ENCODE measurements around the gene RSPH6A.

The RSPH6A gene

DNA sequence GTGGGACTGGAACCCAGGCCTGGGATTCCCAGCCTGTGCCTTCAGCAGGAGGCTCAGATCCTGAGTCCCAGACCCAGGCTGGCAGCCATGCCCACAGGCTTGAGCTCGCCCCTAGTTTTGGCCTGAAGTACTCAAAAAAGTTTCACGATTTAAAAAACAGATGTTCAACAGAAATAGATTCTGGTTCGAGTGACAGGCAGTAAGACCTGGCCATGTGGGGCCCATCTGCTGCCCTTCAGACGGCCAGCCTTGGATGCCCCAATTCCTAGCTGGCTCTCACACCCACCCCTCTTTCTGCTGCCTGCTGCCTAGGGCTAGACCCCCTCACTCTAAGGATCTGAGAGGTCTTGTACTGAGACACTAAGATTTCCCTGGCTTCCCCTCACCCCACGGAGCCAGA, 30.0 kb downstream of the RSPH6A start:
- H3K27ac Mint-ChIP-seq, result no peak overlapping the region
- H3K36me3 Mint-ChIP-seq, result peaks cover 52 to 54% of the 10 kb centered on the region in 2 donors
- H3K9me3 Mint-ChIP-seq, result no peaks in the 10 kb centered on the region
- peaks cover 15 to 22% of the 10 kb centered on the region in 2 donors for H3K4me1 Mint-ChIP-seq
- no peak overlapping the region for H3K4me3 Mint-ChIP-seq
- peaks cover 0 to 13% of the 10 kb centered on the region in 2 donors for H3K27me3 Mint-ChIP-seq
- ATAC-seq (replicated peaks) (no peak), DNase-seq (no peak)

DNA sequence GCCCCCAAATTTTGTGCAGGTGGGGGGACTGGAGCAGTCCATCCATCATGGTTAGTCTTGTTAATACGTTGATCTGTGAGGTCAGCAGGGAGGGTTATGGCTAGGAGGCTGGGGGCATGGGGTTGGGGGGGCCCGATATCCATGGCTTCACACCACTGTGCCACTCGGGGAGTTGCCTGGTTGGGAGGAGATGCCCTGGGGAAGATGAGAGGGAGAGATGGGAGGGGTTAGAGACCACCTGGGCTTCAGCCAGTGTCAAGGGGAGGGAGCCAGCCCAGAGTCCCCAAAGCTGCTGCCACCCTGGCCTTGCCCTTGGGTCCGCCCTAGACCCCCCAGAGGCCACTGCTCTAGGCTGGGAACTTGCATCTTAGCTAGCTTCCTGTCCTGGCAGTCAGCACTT, 31.0 kb downstream of the RSPH6A start:
- DNase-seq (no peak), ATAC-seq (replicated peaks) (no peak)
- Mint-ChIP-seq H3K4me1 (peaks cover 25 to 32% of the 10 kb centered on the region in 2 donors), H3K9me3 (no peaks in the 10 kb centered on the region), H3K27me3 (peaks cover 5 to 23% of the 10 kb centered on the region in 2 donors), H3K4me3 (no peak overlapping the region), H3K27ac (no peak overlapping the region), H3K36me3 (peaks cover 52 to 53% of the 10 kb centered on the region in 2 donors)

- no peak overlapping the region for H3K4me3 Mint-ChIP-seq
These were observed 32.0 kb downstream of the RSPH6A start for GRCh38 chr19:45782820-45783785.

DNA sequence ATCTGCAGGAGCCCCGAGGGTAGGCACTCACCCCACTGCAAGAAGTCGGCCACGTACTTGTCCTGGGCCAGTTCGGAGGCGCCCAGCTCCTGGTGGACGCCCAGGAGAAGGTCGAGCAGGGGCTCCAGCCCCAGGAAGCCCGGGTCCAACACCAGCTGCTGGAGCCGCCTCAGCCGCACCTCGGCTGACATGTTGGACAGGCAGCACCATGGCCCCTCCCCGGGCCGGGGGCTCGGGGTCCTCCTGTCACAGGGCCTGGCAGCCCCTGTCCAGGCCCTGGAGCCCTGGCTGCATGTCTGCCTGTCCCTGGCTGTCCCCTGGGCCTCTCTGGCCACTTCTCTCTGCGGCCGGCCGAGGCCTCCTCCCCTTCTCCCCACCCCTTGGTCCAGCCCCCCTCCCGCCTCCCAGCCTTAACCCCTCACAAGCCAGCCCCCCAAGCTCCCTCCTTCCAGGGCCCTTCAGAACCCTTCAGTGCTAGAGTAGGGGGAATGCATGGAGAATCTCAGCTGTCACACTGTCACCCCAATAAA, 32.9 kb downstream of the RSPH6A start, which contains the start of gene DMPK:
DMPK (minus strand) TSS at position 329 of the 530 bp plus-strand sequence; CDS start at position 191, 138 bp downstream.
- no peak within 1 kb of the TSS for H3K4me3 Mint-ChIP-seq
- H3K4me1 Mint-ChIP-seq, result peaks cover 30 to 31% of the 10 kb centered on the region in 2 donors
- H3K9me3 Mint-ChIP-seq, result no peaks in the 10 kb centered on the region

More at GRCh38 chr19:45782820-45783785, 32.0 kb downstream of the RSPH6A start:
- no peak for DNase-seq
- peaks cover 32 to 36% of the 10 kb centered on the region in 2 donors for H3K4me1 Mint-ChIP-seq
- peaks cover 7 to 30% of the 10 kb centered on the region in 2 donors for H3K27me3 Mint-ChIP-seq
- no peak overlapping the region for H3K27ac Mint-ChIP-seq
- no peak for ATAC-seq (replicated peaks)
- peaks cover 44 to 51% of the 10 kb centered on the region in 2 donors for H3K36me3 Mint-ChIP-seq
- H3K9me3 Mint-ChIP-seq, result no peaks in the 10 kb centered on the region

DNA sequence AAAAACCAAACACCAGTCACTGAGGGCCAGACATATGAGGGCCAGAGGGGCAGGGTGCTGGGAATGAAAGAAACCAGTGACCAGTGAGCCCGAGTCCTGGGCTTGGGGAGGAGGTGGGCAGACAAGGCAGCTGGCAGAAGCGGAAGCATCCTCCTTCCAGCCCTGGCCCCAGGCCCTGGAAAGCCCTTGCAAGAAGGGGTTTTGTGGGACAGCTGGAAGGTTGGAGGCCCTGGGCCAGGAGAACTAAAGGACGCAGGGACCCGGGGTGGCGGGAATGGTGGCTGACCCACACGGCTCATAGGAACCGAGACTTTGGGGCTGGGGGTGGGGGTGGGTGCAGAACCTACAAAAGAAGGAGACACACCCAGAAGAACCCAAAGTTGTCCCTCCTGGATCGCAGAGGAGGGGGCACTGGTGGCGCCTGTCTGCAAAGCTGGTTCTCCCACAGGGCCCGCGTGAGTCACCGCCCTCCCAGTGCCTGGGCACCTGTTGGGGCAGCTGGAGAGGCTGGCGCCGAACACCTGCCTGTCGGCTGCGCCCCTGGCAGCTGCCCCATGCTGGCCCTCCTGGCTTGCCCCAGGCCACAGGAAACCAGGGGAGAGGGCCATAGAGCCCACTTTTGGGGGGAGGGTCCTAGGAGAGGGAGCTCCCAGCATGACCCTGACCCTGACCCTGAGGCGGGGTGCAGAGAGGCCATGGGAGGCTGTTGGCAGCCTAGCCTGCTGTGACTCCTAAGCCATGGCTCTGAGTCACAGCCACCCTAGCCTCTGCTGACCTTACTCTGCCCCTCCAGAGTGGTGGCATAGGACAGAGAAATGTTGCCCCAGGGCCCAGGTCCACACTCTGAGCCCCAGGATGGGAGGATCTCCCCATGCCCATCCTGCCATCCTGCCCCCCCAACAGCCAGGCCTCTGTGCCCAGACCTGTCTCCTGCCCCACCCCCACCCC, 33.6 kb downstream of the RSPH6A start:
- Mint-ChIP-seq H3K27ac (no peak overlapping the region), H3K9me3 (no peaks in the 10 kb centered on the region), H3K27me3 (peaks cover 7 to 30% of the 10 kb centered on the region in 2 donors), H3K36me3 (peaks cover 41 to 49% of the 10 kb centered on the region in 2 donors), H3K4me3 (no peak overlapping the region), H3K4me1 (peaks cover 30 to 31% of the 10 kb centered on the region in 2 donors)
- ATAC-seq (replicated peaks) (no peak), DNase-seq (no peak)

More for the DNA sequence above, 32.9 kb downstream of the RSPH6A start, which contains the start of gene DMPK:
- Mint-ChIP-seq H3K27me3 (peaks cover 7 to 30% of the 10 kb centered on the region in 2 donors), H3K27ac (no peak within 1 kb of the TSS), H3K36me3 (peaks cover 42 to 49% of the 10 kb centered on the region in 2 donors)
- DNase-seq (no peak), ATAC-seq (replicated peaks) (no peak)

DNA sequence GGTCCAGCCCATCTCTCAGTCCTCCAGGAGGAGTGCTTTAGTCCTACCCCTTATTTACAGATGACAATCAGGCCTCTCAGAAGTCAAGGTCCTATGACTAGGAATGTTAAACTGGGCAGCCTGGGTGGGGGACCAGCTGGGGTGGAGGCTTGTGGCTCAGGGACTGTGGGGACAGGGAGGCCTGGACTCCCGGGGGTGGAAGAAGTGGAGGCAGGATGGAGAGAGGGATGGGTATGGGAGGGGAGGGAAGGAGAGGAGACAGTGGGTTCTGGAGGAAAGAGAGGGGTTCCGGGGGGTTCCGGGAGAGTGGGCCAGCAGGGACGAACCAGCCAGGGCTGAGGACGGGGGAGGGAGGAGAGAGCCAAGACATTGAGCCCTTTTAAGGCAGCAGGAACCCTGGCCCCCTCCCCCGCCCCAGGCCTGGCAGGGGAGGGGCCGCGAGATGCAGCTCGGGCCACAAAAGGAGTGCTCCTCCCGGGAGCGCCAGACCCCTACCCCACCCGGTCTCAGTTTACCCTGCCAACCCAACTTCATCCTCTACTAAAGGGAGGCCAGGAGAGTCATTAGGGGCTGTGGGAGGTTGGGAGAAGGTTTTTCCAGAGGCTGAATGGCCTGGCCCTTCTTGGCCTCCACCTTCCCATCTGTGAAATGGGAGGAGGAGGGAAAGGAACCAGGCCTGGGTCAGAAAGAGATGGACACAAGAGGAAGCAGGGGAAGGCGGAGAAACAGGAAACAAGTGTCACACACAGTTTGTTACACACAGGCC, 34.5 kb downstream of the RSPH6A start:
- Mint-ChIP-seq H3K27me3 (peaks cover 7 to 30% of the 10 kb centered on the region in 2 donors), H3K4me1 (peaks cover 30 to 31% of the 10 kb centered on the region in 2 donors), H3K27ac (no peak overlapping the region), H3K9me3 (no peaks in the 10 kb centered on the region), H3K36me3 (peaks cover 35 to 47% of the 10 kb centered on the region in 2 donors), H3K4me3 (no peak overlapping the region)
- DNase-seq (no peak), ATAC-seq (replicated peaks) (no peak)

GRCh38 chr19:45780146-45780447, 35.0 kb downstream of the RSPH6A start:
- Mint-ChIP-seq H3K27ac (no peak overlapping the region), H3K4me3 (no peak overlapping the region), H3K36me3 (peaks cover 30 to 43% of the 10 kb centered on the region in 2 donors), H3K9me3 (no peaks in the 10 kb centered on the region), H3K4me1 (peaks cover 30 to 31% of the 10 kb centered on the region in 2 donors), H3K27me3 (peaks cover 7 to 30% of the 10 kb centered on the region in 2 donors)
- no peak for ATAC-seq (replicated peaks)
- DNase-seq, result no peak

DNA sequence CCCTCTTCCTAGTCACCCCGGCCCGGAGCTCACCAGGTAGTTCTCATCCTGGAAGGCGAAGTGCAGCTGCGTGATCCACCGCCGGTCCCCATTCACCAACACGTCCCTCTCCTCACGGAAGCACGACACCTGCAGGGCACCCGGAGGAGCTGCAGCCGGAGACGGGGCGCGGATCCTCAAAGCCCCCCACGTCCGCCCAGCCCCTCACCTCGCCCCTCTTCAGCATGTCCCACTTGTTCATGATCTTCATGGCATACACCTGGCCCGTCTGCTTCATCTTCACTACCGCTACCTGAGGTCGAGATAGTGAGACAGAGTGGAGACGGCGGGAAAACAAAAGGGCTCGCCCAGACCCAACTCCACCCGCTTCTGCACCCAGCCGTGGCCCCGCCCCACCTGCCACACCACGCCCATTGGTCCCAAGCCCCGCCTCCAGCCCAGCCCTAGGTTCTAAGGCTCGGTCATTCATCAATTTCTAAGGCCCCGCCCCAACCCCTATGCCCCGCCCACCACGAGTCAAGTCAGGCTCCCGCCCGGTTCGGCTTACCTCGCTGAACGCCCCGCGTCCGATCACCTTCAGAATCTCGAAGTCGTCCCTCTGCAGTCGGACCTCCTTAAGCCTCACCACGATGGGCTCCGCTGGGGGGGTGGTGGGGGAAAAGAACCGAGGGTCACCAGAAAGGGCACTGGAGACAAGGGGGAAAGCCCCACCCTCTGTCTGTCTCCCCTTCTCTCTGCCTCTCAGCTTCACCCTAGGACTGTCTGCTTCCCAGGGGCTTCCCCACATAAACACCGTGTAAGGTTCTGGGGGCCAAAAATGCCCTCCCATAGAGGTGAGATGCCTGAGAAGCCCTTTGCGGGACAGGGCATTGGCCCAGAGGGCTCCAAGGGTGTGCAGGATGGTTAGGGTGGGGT, 35.6 kb downstream of the RSPH6A start:
- DNase-seq (peak; percentile 74), ATAC-seq (replicated peaks) (peak; percentile 93 to 96)
- Mint-ChIP-seq H3K36me3 (peaks cover 27 to 40% of the 10 kb centered on the region in 2 donors), H3K27ac (peak overlapping the region; percentile 75), H3K4me1 (peaks cover 28 to 31% of the 10 kb centered on the region in 2 donors), H3K9me3 (no peaks in the 10 kb centered on the region), H3K4me3 (peak overlapping the region; percentile 68 to 75), H3K27me3 (peaks cover 7 to 30% of the 10 kb centered on the region in 2 donors)

GRCh38 chr19:45778010-45778661, 37.0 kb downstream of the RSPH6A start:
- H3K4me3 Mint-ChIP-seq, result peak overlapping the region in 1 of 2 donors; percentile 29
- peaks cover 25 to 34% of the 10 kb centered on the region in 2 donors for H3K4me1 Mint-ChIP-seq
- DNase-seq, result no peak
- no peak for ATAC-seq (replicated peaks)
- no peak overlapping the region for H3K27ac Mint-ChIP-seq
- peaks cover 7 to 30% of the 10 kb centered on the region in 2 donors for H3K27me3 Mint-ChIP-seq
- H3K9me3 Mint-ChIP-seq, result no peaks in the 10 kb centered on the region
- peaks cover 20 to 34% of the 10 kb centered on the region in 2 donors for H3K36me3 Mint-ChIP-seq

DNA sequence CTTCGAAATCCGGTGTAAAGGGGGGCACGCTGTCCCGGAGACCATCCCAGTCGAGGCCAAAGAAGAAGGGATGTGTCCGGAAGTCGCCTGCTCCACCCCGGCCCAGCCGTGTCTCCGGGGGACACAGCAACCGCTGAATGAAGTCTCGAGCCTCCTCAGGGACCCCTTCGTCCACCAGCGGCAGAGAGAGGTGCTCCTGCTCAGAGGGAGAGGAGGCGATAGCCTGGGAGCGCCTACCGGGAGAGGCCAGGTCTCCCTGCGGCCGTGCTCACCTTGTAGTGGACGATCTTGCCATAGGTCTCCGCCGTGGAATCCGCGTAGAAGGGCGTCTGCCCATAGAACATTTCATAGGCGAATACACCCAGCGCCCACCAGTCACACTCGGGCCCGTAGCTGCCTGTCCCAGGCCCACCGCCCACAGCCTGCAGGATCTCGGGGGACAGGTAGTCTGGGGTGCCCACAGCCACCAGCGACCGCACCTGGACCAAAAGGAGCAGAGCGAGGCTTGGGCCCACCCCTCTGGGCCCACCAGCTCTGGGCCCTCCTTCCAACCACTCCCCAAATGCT, 37.6 kb downstream of the RSPH6A start:
- Mint-ChIP-seq H3K27me3 (peaks cover 7 to 30% of the 10 kb centered on the region in 2 donors), H3K9me3 (no peaks in the 10 kb centered on the region), H3K4me1 (peaks cover 27 to 40% of the 10 kb centered on the region in 2 donors), H3K36me3 (peaks cover 20 to 35% of the 10 kb centered on the region in 2 donors), H3K4me3 (no peak overlapping the region), H3K27ac (no peak overlapping the region)
- ATAC-seq (replicated peaks), result no peak
- no peak for DNase-seq

DNA sequence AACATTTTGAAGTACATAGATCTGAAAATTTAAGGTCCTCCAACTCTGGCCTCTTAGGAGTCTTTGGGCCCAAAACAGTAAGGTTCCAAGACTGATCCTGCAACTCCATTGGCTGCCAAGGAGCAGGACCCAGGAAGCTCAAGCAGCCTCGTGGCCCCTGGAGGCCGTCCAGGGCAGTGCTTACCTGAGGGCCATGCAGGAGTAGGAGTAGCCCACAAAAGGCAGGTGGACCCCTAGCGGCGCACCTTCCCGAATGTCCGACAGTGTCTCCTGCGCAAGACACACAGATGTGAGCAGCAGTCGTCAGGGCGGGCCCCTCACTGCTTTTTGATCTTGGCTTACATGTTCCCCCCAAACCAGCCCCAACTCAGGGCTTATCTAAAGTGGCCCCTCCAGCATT, 40.3 kb downstream of the RSPH6A start:
- peaks cover 27 to 47% of the 10 kb centered on the region in 2 donors for H3K4me1 Mint-ChIP-seq
- no peak overlapping the region for H3K27ac Mint-ChIP-seq
- no peaks in the 10 kb centered on the region for H3K9me3 Mint-ChIP-seq
- H3K27me3 Mint-ChIP-seq, result peaks cover 7 to 14% of the 10 kb centered on the region in 2 donors
- ATAC-seq (replicated peaks) (no peak), DNase-seq (no peak)
- H3K4me3 Mint-ChIP-seq, result no peak overlapping the region
- peaks cover 28 to 39% of the 10 kb centered on the region in 2 donors for H3K36me3 Mint-ChIP-seq

GRCh38 chr19:45773384-45773783, 41.7 kb downstream of the RSPH6A start:
- Mint-ChIP-seq H3K27ac (no peak overlapping the region), H3K4me1 (peaks cover 20 to 44% of the 10 kb centered on the region in 2 donors), H3K36me3 (peaks cover 26 to 29% of the 10 kb centered on the region in 2 donors), H3K27me3 (peaks cover 0 to under 1% of the 10 kb centered on the region in 2 donors), H3K4me3 (no peak overlapping the region), H3K9me3 (no peaks in the 10 kb centered on the region)
- ATAC-seq (replicated peaks) (no peak), DNase-seq (no peak)
